Tongue (tissue), 2 donors: ENCODE results near the gene TMEM217. TPM values are rescaled to one million over a fixed set of nuclear protein-coding genes. Genes with fewer than 3 reads are reported as not detected.
"Not testable (repeated sequence)": the region's sequence is repeated elsewhere in the genome, so short reads cannot be mapped to it uniquely, and the experiment has no call there.

Source experiments
- DNase-seq: peaks from one replicate; pipeline ENCODE4 v3.0.0-alpha.2; 2015
- total RNA-seq: library from RNA; depleted of rRNA; stranded (reverse); fragments of >200 nt; gene quantifications from one replicate; pipeline ENCODE4 v1.2.3, GENCODE V29; 2014

Gene TMEM217
- total RNA-seq, 1 donor from 2014 or later, result 0.31 TPM

DNA sequence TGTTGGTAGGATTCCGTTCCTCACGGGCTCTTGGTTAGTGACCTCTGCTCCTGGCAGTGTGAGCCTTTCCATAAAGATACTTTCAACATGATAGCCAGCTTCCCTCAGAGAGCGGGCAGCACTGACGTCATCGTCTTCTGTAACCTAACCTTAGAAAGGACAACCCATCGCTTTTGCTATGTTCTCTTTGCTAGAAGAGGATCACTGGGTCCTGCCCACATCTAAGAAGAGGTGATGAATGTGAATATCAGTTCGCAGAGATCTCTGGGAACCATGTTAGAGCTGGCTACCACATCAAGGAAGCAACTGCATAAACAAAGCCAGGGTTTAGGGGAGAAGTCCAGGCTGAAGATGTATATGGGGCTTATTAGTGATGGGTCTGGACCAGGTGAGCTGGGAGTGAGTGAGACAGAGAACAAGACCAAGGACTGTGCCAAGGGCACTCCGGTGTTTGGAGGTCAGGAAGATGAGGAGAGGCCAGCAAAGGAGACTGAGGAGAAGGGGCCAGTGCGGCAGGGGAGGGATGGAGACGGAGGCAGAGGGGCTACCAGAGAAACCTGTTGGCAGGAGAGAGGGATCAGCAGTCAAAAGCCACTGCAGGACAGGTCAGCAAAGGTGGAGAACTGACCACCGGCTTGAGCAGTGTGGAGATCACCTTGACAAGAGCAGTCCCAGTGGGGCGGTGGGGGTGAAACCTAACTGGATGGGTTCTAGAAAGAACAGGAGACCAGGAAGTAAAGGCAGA, 48.3 kb downstream of the TMEM217 start:
- DNase-seq, result no peak

DNA sequence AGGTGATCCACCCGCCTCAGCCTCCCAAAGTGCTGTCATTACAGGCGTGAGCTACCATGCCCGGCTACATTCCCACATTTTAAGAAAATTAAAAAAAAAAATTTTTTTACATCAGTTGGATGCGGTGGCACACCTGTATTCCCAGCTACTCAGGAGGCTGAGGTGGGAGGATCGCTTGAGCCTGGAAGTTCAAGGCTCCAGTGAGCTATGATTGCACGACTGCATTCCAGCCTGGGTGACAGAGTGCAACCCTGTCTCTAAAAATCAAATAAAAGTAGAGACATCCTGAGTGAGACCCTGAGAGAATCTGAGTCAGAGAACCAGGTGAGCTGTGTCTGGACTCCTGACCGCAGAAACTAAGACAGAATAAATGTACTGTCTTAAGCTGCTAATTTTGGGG, 49.2 kb downstream of the TMEM217 start:
- no peak for DNase-seq

DNA sequence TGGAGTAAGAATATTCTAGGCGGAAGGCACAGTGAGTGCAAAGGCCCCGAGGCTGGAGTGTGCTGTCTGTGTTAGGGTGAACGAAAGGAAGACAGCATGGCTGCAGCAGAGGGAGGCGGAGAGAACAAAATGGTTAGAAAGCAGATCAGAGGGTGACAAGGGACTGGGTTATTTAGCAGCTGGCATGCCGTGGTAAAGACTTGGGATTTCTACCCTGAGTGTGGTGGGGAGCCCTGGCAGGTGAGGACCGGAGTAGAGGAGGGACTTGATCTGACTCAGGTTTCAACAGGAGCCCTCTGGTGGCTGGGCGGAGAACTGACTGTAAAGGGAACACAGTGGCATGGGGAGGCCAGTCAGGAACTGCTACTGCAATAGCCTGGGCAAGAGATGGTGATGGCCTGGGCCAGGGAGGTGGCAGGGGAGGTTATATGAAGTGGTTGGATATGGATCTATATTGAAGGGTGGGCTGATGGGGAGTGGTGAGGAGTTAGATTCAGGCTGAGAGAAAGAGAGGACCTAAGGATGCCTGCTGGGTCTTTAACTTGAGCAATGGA, 50.0 kb downstream of the TMEM217 start:
- peak; percentile 65 for DNase-seq

DNA sequence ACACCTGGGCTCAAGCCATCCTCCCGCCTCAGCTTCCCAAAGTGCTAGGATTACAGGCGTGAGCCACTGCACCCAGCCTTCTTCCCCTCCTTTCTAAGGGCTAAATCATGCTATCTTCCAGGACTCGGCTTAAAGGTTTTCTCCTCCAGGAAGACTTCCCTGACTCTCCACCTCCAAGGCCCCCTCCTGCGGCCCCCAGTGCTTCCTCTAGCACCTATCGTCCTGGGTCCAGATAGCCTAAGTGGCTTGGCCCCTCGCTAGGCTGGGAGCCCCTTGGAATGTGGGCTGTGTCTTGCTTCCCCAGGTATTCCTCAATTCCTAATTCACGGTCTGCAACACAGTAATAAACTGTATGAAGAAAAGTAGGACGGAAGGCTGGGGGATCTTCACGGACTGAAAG, 51.3 kb downstream of the TMEM217 start:
- DNase-seq, result no peak

DNA sequence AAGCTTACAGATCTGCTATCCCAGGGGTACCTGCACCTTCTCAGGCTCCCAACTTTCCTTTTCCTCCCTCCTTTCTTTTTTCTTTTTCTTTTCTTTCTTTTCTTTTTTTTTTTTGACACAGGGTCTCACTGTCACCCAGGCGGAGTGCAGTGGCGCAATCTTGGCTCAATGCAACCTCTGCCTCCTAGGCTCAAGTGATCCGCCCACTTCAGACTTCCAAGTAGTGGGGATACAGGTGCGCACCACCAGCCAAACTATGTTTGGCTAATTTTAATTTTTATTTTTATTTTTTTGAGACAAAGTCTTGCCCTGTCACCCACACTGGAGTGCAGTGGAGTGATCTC, 52.0 kb downstream of the TMEM217 start:
- DNase-seq, result no peak

DNA sequence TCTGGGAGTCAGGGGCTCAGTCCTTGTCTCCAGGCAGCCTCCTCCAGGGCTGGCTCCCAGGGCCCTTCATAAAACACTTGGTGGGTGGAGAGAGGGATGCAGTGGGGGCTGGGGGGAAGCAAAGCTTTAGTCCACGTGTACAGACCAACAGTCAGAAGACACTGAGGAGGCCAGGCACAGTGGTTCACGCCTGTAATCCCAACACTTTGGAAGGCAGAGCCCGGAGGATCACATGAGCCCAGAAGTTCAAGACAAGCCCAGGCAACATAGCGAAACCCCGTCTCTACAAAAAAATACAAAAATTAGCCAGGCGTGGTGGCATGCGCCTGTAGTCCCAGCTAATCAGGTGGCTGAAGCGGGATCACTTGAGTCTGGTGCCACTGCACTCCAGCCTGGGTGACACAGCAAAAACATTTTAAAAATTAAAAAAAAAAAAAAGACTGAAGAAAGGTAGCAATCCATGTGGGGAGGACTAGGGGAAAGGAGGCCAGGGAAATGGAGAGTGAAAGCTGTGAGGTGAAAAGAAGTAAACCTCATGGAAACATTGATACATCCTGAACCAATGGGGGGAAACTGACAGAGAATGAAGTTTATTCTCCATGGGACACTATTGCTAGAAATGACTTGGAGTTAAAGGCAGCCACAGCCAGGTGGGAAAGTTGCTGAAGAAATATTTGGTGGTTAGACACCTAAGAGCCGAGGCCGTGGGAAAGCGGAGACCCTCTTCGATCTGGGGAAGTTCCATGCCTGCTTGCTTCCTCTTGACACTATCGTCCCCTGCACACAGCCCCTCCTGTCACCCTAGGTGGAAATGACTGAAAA, 52.6 kb downstream of the TMEM217 start:
- no peak for DNase-seq

DNA sequence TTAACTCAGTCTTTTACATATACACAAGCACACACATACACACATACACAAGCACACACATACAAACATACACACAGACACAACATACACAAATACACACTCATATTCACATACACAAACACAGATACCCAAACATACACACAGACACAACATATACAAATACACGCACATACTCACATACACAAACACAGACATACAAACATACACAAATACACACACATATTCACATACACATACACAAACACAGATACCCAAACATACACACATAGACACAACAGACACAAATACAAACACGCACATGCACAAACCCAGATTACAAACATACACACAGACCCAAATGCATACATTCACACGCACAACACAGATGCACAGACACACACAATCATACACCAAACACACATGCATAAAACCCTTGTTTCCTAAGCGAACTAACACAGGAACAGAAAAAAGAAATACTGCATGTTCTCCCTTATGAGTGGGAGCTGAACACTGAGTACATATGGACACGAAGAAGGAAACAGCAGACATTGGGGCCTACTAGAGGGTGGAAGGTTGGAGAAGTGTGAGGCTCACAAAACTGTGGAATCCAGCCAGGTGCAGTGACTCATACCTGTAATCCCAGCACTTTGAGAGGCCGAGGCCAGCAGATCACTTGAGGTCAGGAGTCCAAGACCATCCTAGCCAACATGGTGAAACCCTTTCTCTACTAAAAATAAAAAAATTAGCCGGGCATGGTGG, 53.8 kb downstream of the TMEM217 start:
- DNase-seq, result peak; percentile 78

DNA sequence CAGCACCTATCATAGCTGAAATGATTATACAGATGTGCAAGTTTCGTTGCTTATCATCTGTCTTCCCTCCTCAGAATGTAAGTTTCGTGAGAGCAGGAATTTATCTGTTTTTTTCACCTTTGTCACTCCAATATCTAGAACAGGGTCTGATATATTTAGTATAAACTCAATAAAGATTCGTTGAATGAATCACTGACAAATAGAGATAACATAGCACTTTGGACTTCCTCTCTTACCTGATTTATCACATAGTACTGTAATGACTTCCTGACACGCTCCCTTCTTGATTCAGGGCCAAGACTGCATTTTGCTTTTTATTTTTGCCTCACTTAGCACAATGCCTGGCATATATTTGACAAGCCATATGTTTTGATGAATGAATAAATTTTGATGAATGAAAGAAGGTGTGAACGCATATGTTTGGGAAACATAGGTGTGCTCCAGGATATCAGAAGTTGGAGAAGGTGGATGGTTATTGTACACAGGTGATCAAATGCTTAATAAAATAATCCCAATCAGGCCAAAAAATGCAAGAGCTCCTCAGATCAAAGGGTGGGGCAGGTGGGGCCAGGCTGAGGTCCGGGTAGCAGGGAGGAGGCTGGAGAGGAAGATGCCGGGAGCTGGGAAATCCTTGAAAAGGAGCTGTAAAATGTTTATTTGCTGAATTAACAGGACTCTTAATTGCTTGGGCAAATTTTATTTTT, 55.0 kb downstream of the TMEM217 start:
- no peak for DNase-seq

DNA sequence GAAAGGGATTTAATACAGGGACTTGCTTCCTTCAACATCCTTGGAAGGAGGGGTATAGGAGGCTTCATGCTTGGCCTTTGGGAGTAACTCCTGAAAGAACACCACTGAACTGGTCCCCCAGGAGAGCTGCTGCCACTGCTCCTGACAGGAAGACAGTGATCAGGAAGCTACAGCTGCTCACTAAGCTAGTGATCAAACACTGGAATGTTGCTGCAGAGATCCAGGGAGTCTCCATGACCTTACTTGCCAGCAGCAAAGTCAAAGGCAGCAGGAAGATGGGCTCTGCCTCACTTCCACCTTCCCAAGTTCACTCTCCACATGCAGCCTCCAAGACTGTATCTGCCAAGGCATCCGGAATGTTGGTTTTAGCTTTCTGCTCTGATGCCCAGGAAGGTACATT, 56.2 kb downstream of the TMEM217 start:
- no peak for DNase-seq

DNA sequence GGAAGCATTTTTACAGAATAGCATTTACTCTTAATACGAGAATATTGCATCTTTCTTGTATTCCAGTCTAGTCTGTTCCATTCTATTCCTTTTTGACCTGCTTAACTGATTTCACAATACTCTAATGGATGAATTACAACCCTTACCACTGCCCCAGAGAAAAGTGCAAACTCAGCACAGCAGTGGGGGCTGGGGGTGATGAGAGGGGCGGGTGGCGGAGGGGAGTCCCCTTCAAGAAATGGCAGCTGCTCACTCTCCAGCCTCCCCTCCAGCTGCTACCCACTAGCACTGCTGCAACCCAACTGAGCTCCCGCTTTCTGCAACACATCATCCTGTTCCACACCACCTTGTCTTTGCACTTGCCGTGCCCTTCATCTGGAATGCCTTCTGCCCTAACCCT, 57.9 kb downstream of the TMEM217 start:
- no peak for DNase-seq

DNA sequence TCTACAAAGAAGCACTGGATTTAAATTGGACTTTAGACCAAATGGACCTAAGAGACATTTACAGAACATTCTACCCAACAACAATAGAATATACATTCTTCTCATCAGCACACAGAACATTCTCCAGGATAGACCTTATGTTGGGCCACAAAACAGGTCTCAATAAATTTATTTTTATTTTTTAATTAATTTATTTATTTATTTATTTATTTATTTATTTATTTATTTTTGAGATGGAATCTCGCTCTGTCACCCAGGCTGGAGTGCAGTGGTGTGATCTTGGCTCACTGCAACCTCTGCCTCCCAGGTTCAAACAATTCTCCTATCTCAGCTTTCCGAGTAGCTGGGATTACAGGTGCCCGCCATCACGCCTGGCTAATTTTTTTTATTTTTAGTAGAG, 61.5 kb downstream of the TMEM217 start:
- DNase-seq, result not testable (repeated sequence)

DNA sequence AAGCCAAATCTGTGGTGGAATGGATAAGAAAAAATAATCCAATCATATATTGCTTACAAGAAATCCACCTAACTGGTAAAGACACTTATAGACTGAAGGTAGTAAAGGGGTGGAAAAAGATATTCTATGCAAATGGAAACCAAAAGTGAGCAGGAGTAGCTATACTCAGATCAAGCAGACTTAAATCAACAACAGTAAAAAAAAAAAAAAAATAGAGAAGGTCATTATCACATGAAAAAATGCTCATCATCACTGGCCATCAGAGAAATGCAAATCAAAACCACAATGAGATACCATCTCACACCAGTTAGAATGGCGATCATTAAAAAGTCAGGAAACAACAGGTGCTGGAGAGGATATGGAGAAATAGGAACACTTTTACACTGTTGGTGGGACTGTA, 63.1 kb downstream of the TMEM217 start:
- not testable (repeated sequence) for DNase-seq

DNA sequence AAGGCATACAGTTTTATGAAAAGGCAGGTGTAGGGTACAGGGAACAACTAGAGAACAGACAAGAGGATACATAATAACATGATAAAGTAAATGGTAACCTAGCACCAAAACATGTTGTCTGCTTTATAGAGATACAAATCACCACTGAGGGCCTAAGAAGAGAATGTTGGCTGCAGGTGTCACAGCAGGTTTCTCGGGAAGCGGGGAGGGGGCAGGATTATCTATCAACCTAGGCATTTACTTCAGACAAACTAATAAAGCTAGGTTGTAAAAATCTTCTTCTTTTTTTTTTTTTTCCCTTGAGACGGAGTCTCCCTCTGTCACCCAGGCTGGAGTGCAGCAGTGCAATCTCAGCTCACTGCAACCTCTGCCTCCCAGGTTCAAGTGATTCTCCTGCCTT, 65.3 kb downstream of the TMEM217 start:
- no peak for DNase-seq

DNA sequence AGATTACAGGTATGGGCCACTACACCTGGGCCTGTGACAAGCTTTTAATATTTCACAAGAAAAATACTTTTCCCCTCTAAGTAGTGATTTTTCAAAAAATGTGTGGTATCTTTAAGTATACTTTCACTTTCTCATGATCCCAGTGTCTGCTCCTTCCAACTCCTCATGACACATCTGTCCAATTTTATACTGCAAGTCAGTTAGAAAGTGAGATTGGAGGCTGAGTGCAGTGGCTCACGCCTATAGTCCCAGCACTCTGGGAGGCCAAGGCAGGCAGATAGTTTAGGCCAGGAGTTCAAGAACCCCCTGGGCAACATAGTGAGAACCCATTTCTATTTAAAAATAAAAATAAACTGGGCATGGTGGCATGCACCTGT, 67.8 kb downstream of the TMEM217 start:
- DNase-seq, result no peak

DNA sequence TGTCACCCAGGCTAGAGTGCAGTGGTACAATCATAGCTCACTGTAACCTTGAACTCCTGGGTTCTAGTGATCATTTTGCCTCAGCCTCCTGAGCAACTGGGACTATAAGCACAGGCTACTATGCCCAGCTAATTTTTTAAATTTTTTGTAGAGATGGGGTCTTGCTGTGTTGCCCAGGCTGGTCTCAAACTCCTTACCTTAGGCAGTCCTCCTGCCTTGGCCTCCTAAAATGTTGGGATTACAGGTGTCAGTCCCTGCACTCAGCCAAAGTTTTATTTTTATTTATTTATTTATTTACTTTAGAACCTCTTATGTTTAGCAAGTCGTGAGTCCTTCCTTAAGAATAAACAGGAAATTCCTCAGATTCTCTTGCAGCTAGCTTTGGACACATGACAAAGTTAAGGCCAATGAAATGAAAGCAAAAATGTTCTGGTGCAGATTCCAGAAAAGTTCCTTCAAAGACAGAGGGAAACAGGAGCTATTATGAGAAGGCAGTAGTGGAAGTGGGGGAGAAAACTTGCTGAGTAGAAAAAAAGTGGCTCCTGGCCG, 68.9 kb downstream of the TMEM217 start:
- DNase-seq, result no peak

DNA sequence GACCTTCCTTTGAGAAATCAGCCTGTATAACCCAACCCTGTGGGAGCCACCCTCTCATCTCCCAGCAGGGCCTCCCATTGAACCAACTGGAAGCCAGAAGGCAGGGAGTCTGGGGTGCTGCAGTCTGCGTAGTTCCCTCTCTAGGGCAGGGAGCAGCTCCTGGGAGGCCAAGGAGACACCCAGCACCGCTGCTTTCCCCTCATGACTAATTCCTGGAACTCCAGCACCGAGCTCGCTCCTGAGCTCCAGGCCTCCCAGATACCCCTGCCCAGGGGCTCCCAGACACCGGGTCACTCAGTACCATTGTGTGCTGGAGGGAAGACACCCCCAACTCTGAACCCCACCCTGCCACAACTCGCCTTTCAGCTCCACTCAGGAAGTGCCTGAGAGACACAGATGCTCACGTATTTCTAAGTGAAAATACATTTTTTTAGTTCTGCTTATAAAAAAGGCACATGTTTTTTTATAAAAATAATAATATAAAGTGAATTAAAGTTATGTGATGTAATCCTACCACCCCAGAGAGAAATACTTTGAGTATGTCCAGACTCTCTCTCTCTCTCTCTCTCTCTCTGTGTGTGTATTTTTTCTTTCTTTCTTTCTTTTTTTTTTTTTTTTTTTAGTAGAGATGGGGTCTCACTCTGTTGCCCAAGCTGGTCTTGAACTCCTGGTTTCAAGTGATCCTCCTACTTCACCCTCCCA, 70.5 kb downstream of the TMEM217 start:
- no peak for DNase-seq

DNA sequence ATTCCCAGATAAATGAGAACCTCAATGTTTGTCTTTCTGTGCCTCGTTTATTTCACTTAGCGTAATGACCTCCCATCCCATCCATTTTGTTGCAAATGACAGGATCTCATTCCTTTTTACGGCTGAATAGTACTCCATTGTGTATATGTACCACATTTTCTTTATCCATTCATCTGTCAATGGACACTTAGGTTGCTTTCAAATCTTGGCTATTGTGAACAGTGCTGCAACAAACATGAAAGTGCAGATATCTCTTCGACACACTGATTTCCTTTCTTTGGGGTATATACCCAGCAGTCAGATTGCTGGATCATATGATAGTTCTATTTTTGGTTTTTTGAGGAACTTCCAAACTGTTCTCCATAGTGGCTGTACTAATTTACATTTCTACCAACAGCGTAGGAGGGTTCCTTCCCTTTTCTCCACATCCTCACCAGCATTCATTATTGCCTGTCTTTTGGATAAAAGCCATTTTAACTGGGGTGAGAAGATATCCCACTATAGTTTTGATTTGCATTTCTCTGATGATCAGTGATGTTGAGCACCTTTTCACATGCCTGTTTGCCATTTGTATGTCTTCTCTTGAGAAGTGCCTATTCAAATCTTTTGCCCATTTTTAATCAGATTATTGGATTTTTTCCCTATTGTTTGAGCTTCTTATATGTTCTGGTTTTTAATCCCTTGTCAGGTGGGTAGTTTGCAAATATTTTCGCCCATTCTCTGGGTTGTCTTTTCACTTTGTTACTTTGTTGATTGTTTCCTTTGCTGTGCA, 71.8 kb downstream of the TMEM217 start:
- DNase-seq, result not testable (repeated sequence)

DNA sequence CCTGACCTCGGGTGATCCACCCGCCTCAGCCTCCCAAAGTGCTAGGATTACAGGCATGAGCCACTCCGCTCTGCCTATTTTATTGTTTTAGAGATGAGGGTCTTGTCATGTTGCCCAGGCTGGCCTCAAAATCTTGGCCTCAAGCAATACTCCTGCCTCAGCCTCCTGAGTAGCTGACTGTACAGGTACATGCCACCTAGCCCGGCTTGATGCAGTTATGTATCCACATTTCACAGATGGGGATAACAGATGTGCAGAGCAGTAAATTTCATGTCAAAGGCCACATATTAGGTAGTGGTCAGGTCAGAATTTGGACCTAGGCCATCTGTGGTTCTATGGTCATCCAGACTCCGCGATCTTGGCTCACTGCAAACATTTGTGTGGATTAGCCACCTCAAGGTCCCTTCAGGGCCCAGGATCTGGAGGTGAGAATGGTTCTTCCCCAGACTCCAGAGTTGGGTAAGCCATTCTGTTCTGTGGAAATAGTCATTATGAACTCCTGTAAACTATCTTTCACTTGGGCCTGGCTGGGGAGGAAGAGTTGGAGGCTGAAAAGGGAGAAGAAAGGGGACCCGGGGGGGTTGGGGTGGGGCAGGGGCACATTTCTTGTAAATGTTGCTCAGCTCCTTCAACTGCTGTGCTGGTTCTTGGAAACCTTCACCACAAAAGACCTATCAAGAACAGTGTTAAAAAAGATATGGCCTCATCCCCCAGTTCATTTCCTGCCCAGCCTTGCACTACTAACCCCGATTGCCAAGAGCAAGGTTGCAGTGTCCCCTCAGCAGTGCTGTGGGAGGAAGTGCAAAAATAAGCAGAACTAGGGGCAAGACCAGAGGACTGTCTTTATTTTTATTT, 75.0 kb downstream of the TMEM217 start:
- no peak for DNase-seq

DNA sequence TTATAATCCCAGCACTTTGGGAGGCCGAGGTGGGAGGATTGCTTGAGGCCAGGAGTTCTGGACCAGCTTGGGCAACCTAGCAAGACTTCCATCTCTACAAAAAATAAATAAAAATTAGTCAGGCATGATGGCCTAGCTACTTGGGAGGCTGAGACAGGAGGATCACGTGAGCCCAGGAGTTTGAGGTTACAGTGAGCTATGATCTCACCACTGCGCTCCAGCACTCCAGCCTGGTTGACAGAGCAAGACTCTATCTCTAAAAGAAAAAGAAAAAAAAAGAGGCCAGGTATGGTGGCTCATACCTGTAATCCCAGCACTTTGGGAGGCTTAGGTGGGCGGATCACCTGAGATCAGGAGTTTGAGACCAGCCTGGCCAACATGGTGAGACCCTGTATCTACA, 77.3 kb downstream of the TMEM217 start:
- not testable (repeated sequence) for DNase-seq
